Type B pancreatic cell (in vitro differentiated cells): Measurements from ENCODE around the gene ADRB2. TPM values are rescaled to one million over a fixed set of nuclear protein-coding genes. Genes with fewer than 3 reads are reported as not detected.

Source experiments
- DNase-seq: peaks from one replicate; pipeline ENCODE4 v3.0.0; 2021; ENCODE audit warnings: mixed read lengths; ENCODE audit not compliant: unreplicated experiment; ENCODE audit errors: extremely low spot score
- H3K27ac Mint-ChIP-seq: 2 replicates; pipeline ENCODE4 v1.8.0; 2021; ENCODE audit warnings: mild to moderate bottlenecking, mixed read lengths
- H3K27me3 Mint-ChIP-seq: 2 replicates; pipeline ENCODE4 v1.8.0; 2021; ENCODE audit warnings: mixed read lengths
- H3K36me3 Mint-ChIP-seq: 2 replicates; pipeline ENCODE4 v1.8.0; 2021; ENCODE audit warnings: mixed read lengths
- H3K4me1 Mint-ChIP-seq: one replicate; pipeline ENCODE4 v1.8.0; 2021; ENCODE audit warnings: mixed read lengths; ENCODE audit not compliant: unreplicated experiment
- H3K4me3 Mint-ChIP-seq: 2 replicates; pipeline ENCODE4 v1.8.0; 2021; ENCODE audit warnings: mild to moderate bottlenecking, mixed read lengths
- H3K9me3 Mint-ChIP-seq: 2 replicates; pipeline ENCODE4 v1.8.0; 2021; ENCODE audit warnings: mixed read lengths
- total RNA-seq: library from RNA; stranded (reverse); gene quantifications from 2 replicates; pipeline ENCODE4 v1.2.1, GENCODE V29; 2021; ENCODE audit warnings: low replicate concordance
- TF ChIP-seq, protein P1 (sequence below): fragments of 200-600 bp; sonication (generic); conservative IDR thresholded peaks from 2 replicates; pipeline ENCODE4 v1.5.0; 2021; ENCODE audit warnings: antibody characterized with exemption, mild to moderate bottlenecking

Gene ADRB2
- total RNA-seq, 1 donor from 2014 or later: 1.3 TPM

DNA sequence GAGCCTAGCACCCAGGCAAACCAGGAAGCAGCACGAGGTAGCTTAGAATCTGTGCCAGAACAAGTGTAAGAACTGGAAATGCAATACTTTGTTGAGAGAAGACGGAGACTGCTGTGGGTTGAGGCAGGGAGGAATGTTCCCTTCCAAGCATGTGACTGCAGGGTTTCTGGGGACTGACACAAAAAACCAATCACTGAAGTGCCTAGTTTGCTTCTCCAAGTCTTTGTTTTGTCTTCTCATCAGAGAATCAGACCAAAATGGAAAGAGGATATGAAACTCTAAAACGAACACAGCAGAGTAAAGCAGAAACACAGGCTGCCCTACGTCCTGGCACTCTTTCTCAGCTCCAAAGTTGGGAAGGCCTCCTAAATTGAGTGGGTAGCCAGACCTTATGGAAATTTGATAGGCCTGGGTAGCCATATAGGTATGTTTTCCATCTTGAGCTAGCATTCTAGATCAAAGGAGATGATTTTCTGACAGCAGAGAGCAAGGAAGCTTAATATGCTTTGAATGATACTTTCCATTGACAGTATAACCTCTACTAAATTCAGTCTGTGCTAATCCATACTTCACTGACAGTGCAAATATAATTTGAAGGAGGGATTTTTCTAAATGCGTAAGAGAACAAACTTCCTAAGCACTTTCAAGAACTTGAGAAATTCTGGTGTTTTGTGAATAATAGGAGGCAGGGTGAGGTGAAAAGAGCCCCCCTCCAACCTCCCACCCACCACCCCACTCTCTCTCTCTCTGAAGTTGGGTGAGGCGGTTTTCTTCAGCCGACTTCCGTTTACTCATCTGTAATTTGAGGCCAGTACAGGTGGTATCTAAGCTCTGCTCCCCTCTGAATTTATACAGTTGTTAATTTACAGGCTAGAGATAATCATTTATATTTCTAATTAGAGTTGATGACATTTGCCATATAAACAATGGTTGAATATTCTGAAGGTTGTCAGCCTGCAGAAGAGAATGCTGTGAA, 5.5 kb downstream of the ADRB2 start:
- Mint-ChIP-seq H3K36me3 (no peaks in the 10 kb centered on the region), H3K27me3 (peaks cover 55% of the 10 kb centered on the region), H3K4me1 (peaks cover 6% of the 10 kb centered on the region), H3K9me3 (no peaks in the 10 kb centered on the region), H3K4me3 (no peak overlapping the region), H3K27ac (no peak overlapping the region)
- no peak for DNase-seq
- TF ChIP-seq, protein P1, sequence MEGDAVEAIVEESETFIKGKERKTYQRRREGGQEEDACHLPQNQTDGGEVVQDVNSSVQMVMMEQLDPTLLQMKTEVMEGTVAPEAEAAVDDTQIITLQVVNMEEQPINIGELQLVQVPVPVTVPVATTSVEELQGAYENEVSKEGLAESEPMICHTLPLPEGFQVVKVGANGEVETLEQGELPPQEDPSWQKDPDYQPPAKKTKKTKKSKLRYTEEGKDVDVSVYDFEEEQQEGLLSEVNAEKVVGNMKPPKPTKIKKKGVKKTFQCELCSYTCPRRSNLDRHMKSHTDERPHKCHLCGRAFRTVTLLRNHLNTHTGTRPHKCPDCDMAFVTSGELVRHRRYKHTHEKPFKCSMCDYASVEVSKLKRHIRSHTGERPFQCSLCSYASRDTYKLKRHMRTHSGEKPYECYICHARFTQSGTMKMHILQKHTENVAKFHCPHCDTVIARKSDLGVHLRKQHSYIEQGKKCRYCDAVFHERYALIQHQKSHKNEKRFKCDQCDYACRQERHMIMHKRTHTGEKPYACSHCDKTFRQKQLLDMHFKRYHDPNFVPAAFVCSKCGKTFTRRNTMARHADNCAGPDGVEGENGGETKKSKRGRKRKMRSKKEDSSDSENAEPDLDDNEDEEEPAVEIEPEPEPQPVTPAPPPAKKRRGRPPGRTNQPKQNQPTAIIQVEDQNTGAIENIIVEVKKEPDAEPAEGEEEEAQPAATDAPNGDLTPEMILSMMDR: no peak

DNA sequence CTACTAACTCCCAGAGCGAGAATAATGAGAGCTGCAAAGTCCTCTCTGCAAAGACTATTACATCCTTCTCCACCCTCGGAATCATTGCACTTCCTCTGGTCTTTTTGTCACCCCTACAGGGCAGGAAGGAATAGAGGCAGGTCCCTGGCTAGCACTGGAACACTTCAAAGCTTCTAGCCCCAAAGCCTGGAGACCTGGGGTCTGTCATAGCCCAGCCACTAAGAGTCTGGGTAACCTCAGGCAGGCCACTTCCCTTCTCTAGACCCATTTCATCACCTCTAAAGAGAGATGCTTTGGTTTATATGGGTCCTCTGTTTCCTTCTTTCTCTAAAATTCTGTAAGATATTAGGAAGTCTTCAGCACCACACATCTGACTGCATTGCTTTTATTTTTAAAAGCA, 6.7 kb downstream of the ADRB2 start:
- H3K27me3 Mint-ChIP-seq: peaks cover 46% of the 10 kb centered on the region
- H3K4me1 Mint-ChIP-seq: peaks cover 6% of the 10 kb centered on the region
- H3K4me3 Mint-ChIP-seq: no peak overlapping the region
- H3K36me3 Mint-ChIP-seq: no peaks in the 10 kb centered on the region
- no peaks in the 10 kb centered on the region for H3K9me3 Mint-ChIP-seq
- TF ChIP-seq, protein P1: no peak
- DNase-seq: no peak
- H3K27ac Mint-ChIP-seq: no peak overlapping the region

DNA sequence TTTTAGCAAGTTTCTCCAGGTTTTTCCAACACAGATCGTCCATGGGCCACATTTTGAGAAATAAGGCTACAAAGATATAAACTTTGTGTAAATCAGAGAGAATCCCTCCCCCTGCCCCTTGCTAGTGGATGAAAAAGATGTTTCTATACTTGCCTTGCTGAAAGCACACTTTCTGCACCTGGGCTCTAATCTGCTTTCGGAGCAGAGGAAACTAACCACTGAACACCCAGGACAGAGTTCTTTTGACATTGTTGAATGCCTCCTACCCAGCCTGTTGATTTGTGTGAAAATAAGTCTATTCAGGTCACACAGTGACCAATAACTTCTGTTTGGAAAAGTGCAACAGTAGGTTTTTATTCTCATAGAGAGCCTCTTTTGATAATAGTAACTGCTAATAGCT, 7.5 kb downstream of the ADRB2 start:
- no peaks in the 10 kb centered on the region for H3K36me3 Mint-ChIP-seq
- H3K4me1 Mint-ChIP-seq: no peaks in the 10 kb centered on the region
- H3K9me3 Mint-ChIP-seq: no peaks in the 10 kb centered on the region
- H3K4me3 Mint-ChIP-seq: no peak overlapping the region
- TF ChIP-seq, protein P1: no peak
- no peak overlapping the region for H3K27ac Mint-ChIP-seq
- DNase-seq: no peak
- peaks cover 38% of the 10 kb centered on the region for H3K27me3 Mint-ChIP-seq

DNA sequence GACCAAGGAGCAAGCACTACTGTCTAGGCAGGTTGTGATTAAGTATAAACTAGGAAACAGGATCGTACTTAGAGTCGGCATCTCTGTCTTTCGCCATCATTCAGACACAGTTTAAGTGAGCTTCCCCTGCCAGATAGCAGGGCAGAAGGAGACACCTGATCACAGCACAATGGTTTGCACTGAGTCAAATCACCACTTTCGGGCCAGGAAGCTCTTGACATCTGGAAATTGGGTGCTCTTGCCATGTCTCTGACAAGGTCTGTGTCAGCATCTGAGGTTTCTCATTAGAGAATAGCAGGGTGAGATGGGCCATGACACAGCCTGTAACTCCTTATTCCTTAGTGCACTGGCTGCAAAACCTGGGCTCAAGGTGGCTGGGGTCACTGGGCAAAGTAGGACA, 8.3 kb downstream of the ADRB2 start:
- Mint-ChIP-seq H3K36me3 (no peaks in the 10 kb centered on the region), H3K27me3 (peaks cover 32% of the 10 kb centered on the region), H3K4me3 (no peak overlapping the region), H3K4me1 (no peaks in the 10 kb centered on the region), H3K9me3 (no peaks in the 10 kb centered on the region), H3K27ac (no peak overlapping the region)
- TF ChIP-seq, protein P1: no peak
- DNase-seq: no peak

DNA sequence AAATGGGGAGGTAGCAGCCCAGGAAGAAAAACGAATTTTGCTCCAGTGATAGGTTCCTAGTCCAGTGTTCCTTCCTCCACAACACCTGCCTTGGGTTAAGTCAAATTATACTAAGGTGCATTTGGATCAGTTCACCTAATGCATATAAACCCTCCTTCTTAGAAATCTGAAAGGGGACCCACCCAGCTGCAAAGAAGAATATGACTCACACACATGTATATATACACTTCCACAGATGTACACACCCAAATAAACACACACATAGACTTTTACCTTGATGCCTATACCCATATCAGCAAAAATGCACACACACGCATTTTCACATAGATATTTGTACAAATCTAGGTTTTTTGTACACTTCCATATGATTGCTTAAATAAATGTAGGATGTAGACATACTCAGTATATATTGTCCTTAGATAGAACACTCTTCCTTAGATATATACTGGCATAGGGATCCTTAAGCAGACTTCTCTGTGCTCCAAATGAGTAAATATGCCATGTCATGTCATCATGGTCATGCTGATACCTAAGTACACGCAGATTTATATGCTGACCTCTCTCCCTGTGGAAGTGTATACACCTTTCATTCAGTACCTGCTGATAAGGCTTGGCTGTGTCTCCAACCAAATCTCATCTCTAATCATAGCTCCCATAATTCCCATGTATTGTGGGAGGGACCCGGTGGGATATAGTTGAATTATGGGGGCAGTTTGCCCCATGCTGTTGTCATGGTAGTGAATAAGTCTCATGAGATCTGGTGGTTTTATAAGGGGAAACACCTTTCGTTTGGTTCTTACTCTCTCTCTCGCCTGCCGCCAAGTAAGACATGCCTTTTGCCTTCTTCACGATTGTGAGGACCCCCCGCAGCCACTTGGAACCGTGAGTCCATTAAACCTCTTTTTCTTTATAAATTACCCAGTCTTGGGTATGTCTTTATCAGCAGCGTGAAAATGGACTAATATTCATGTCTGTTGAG, 10.2 kb downstream of the ADRB2 start:
- H3K4me1 Mint-ChIP-seq: no peaks in the 10 kb centered on the region
- H3K36me3 Mint-ChIP-seq: no peaks in the 10 kb centered on the region
- no peak for DNase-seq
- H3K27ac Mint-ChIP-seq: no peak overlapping the region
- TF ChIP-seq, protein P1: no peak
- no peak overlapping the region for H3K4me3 Mint-ChIP-seq
- peaks cover 16% of the 10 kb centered on the region for H3K27me3 Mint-ChIP-seq
- no peaks in the 10 kb centered on the region for H3K9me3 Mint-ChIP-seq
